ENCODE results near the gene MUC5B.

DNA sequence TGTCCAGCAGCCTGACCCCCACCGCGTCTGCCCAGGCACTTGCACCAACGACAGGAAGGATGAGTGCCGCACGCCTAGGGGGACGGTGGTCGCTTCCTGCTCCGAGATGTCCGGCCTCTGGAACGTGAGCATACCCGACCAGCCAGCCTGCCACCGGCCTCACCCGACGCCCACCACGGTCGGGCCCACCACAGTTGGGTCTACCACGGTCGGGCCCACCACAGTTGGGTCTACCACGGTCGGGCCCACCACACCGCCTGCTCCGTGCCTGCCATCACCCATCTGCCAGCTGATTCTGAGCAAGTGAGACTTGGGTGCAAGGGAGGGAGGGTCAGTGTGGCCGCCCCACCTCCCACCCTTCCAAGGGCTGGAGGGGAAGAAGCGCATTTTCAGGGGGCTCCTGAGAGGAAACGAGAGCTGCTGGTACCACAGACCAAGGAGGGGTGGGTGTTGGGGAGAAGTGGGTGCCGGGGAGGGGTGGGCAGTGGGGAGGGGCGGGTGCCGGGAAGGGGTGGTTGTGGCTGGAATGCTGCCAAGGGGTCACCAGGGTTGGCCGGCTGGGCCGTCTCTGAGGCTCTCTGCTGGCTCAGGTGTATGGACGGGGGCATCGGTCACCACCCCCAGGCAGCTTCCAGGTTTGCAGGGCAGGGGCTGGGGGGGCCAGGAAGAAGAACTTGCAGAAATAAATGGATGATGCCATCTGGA is 27.7 kb upstream of the MUC5B start:
- no peak for TF ChIP-seq POLR2A (IDR thresholded peaks at IDR 0.05)
- TF ChIP-seq, protein P1, sequence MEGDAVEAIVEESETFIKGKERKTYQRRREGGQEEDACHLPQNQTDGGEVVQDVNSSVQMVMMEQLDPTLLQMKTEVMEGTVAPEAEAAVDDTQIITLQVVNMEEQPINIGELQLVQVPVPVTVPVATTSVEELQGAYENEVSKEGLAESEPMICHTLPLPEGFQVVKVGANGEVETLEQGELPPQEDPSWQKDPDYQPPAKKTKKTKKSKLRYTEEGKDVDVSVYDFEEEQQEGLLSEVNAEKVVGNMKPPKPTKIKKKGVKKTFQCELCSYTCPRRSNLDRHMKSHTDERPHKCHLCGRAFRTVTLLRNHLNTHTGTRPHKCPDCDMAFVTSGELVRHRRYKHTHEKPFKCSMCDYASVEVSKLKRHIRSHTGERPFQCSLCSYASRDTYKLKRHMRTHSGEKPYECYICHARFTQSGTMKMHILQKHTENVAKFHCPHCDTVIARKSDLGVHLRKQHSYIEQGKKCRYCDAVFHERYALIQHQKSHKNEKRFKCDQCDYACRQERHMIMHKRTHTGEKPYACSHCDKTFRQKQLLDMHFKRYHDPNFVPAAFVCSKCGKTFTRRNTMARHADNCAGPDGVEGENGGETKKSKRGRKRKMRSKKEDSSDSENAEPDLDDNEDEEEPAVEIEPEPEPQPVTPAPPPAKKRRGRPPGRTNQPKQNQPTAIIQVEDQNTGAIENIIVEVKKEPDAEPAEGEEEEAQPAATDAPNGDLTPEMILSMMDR (IDR thresholded peaks at IDR 0.05): no peak
